Measurements from ENCODE around the gene POMT2. TPM values are rescaled to one million over a fixed set of nuclear protein-coding genes. Genes with fewer than 3 reads are reported as not detected.
"Not testable (repeated sequence)": the region's sequence is repeated elsewhere in the genome, so short reads cannot be mapped to it uniquely, and the experiment has no call there.

The POMT2 gene
- total RNA-seq, 1 donor from 2014 or later: 34.7 TPM

DNA sequence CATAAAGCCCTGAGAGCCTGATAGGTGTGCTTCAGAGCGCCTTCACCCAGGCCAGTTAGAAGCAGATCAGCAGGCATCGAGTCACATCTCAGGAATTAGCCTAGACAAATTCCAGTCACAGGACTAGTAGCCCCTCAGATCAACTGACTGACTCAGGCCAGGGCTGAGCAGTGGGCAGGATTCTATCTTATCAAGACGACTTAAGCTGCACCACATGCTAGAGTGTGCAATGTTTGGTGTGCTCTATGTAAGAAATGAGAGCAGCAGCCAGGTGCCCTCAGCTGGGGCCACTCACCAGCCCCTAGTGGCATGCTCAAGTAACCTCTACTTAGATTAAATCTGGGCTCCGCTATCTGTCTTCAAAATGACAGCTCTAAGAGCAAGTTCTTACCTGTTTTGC, 30.0 kb downstream of the POMT2 start:
- DNase-seq (ENCODE audit: low spot score): no peak
- Mint-ChIP-seq H3K27me3 (ENCODE audit: low read depth) (no peaks in the 10 kb centered on the region), H3K36me3 (ENCODE audit: low read depth) (peaks cover 25% of the 10 kb centered on the region), H3K4me3 (ENCODE audit: unreplicated experiment) (no peak overlapping the region), H3K4me1 (ENCODE audit: low read depth) (no peaks in the 10 kb centered on the region), H3K9me3 (ENCODE audit: low read depth) (no peaks in the 10 kb centered on the region), H3K27ac (ENCODE audit: unreplicated experiment) (no peak overlapping the region)
- TF ChIP-seq, protein P1, sequence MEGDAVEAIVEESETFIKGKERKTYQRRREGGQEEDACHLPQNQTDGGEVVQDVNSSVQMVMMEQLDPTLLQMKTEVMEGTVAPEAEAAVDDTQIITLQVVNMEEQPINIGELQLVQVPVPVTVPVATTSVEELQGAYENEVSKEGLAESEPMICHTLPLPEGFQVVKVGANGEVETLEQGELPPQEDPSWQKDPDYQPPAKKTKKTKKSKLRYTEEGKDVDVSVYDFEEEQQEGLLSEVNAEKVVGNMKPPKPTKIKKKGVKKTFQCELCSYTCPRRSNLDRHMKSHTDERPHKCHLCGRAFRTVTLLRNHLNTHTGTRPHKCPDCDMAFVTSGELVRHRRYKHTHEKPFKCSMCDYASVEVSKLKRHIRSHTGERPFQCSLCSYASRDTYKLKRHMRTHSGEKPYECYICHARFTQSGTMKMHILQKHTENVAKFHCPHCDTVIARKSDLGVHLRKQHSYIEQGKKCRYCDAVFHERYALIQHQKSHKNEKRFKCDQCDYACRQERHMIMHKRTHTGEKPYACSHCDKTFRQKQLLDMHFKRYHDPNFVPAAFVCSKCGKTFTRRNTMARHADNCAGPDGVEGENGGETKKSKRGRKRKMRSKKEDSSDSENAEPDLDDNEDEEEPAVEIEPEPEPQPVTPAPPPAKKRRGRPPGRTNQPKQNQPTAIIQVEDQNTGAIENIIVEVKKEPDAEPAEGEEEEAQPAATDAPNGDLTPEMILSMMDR (IDR thresholded peaks at IDR 0.05): no peak

DNA sequence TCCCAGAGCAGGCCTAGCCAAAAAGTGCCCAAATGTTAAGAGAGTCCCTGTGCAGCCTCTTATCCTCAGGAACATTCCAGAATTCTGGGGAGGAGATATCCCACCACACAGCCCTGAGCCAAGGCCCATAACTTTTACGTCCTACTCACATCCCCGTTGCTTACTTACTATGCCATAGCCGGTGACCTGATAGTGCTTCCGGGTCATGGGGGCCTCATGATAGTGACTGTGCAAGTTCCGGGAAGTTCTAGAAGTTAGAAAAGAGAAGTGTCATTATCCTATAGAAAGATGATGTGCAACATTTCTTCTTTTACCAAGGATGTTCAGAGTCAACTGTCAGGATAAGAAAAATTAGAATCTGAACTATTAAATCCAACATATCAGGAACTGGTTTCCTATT, 34.1 kb downstream of the POMT2 start:
- no peaks in the 10 kb centered on the region for H3K4me1 Mint-ChIP-seq (ENCODE audit: low read depth)
- no peaks in the 10 kb centered on the region for H3K9me3 Mint-ChIP-seq (ENCODE audit: low read depth)
- no peaks in the 10 kb centered on the region for H3K27me3 Mint-ChIP-seq (ENCODE audit: low read depth)
- no peak overlapping the region for H3K4me3 Mint-ChIP-seq (ENCODE audit: unreplicated experiment)
- no peak for DNase-seq (ENCODE audit: low spot score)
- TF ChIP-seq, protein P1 (IDR thresholded peaks at IDR 0.05): no peak
- H3K36me3 Mint-ChIP-seq (ENCODE audit: low read depth): peaks cover 45% of the 10 kb centered on the region
- H3K27ac Mint-ChIP-seq (ENCODE audit: unreplicated experiment): no peak overlapping the region

DNA sequence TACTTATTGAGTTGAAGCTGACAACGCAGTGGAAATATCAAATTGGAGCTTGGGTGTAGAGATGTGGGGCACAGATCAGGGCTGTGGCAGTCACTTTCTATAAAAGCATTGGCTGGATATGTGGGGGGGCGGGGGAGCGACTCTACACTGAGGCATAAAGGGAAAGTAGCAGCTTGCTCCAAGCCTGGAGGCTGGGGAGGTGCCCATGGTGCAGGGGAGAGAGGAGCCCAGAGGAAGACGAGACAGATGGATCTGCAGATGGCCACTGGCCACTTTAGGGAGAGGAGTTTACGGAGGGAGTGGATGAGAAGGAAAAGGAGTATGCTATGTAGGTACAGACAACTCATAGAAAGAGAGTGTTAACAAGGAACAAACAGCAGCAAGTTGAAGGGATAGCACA, 36.2 kb downstream of the POMT2 start:
- Mint-ChIP-seq H3K36me3 (ENCODE audit: low read depth) (peaks cover 42% of the 10 kb centered on the region), H3K27ac (ENCODE audit: unreplicated experiment) (no peak overlapping the region), H3K4me3 (ENCODE audit: unreplicated experiment) (no peak overlapping the region), H3K27me3 (ENCODE audit: low read depth) (no peaks in the 10 kb centered on the region), H3K4me1 (ENCODE audit: low read depth) (no peaks in the 10 kb centered on the region), H3K9me3 (ENCODE audit: low read depth) (no peaks in the 10 kb centered on the region)
- TF ChIP-seq, protein P1 (IDR thresholded peaks at IDR 0.05): no peak
- no peak for DNase-seq (ENCODE audit: low spot score)

DNA sequence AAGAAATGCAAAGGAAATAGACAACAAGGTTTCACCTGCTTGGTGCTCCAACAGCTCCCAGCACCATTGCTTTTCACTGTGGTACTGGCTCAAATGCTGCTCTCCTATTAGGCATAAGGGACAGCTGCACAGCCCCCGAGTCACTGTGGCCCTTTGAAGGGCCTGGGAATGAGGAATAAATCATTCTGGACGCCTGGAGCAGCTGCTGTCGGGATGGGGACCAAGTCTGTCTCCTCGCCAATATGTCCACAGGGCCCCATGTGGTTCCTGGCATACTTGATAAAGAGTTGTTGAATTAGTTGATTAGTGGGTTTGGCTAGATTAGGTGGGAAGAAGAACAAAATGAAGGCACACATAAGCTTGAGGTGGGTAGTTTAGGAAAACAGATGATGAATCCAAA, 36.6 kb downstream of the POMT2 start:
- Mint-ChIP-seq H3K27ac (ENCODE audit: unreplicated experiment) (no peak overlapping the region), H3K27me3 (ENCODE audit: low read depth) (no peaks in the 10 kb centered on the region), H3K4me3 (ENCODE audit: unreplicated experiment) (no peak overlapping the region), H3K4me1 (ENCODE audit: low read depth) (no peaks in the 10 kb centered on the region), H3K36me3 (ENCODE audit: low read depth) (peaks cover 45% of the 10 kb centered on the region), H3K9me3 (ENCODE audit: low read depth) (no peaks in the 10 kb centered on the region)
- DNase-seq (ENCODE audit: low spot score): no peak
- TF ChIP-seq, protein P1 (IDR thresholded peaks at IDR 0.05): no peak

DNA sequence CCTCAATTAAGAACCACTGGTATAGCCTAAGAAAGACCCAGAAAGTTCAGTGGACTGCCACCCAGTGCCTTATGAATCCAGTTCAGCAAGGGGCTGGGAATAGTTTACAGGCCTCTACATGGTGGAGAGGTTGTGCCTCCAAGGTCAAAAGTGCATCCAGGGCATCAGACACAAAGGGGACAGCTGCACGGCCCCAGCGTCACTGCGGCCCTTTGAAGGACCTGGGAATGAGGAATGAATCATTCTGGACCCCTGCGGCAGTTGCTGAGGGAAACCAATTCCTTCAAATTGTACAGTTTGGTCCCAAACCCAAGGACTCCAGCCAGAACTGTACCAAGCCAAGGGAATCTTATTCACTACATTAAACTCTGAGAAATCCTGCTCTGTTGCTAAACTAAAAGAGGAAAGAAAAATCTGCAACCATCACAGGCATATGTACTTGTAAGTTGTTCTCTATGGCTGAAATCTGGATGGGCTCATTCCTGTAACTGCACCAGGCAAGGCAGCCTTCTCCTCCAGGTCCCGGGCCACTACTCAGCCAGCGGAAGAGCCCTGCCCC, 38.8 kb downstream of the POMT2 start:
- Mint-ChIP-seq H3K4me1 (ENCODE audit: low read depth) (no peaks in the 10 kb centered on the region), H3K27me3 (ENCODE audit: low read depth) (no peaks in the 10 kb centered on the region), H3K9me3 (ENCODE audit: low read depth) (no peaks in the 10 kb centered on the region), H3K4me3 (ENCODE audit: unreplicated experiment) (no peak overlapping the region), H3K36me3 (ENCODE audit: low read depth) (peaks cover 43% of the 10 kb centered on the region), H3K27ac (ENCODE audit: unreplicated experiment) (no peak overlapping the region)
- TF ChIP-seq, protein P1 (IDR thresholded peaks at IDR 0.05): no peak
- no peak for DNase-seq (ENCODE audit: low spot score)

DNA sequence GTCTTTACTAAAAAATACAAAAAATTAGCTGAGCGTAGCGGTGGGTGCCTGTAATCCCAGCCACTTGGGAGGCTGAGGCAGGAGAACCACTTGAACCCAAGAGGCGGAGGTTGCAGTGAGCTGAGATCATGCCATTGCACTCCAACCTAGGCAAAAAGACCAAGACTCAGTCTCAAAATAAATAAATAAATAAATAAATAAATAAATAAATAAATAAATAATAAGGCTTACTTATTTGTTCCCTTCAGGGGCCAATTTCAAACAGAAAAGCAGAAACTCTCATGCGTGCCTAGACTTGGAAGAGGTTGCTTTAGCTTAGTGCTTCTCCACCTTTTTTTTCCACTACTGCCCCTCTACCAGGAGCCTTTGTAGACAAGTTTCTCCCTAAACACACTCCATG, 39.8 kb downstream of the POMT2 start:
- H3K36me3 Mint-ChIP-seq (ENCODE audit: low read depth): peaks cover 34% of the 10 kb centered on the region
- not testable (repeated sequence) for H3K27me3 Mint-ChIP-seq (ENCODE audit: low read depth); DNase-seq (ENCODE audit: low spot score); H3K9me3 Mint-ChIP-seq (ENCODE audit: low read depth); H3K4me3 Mint-ChIP-seq (ENCODE audit: unreplicated experiment); H3K27ac Mint-ChIP-seq (ENCODE audit: unreplicated experiment); H3K4me1 Mint-ChIP-seq (ENCODE audit: low read depth)

Data from chondrocyte (in vitro differentiated cells).